WTC11 (cell line): Measurements from ENCODE around the gene DIO3.

Experiments used
- NFE2L1 ChIP-seq: sonication (generic); formaldehyde crosslinking; IDR thresholded peaks from 2 replicates; pipeline ENCODE4 v1.8.1; 2023; ENCODE audit warnings: missing genetic modification reagents
- NR2C2 ChIP-seq: sonication (generic); formaldehyde crosslinking; IDR thresholded peaks from 2 replicates; pipeline ENCODE4 v1.8.0; 2022; ENCODE audit warnings: mild to moderate bottlenecking, missing genetic modification reagents
- SP1 ChIP-seq: sonication (generic); formaldehyde crosslinking; conservative IDR thresholded peaks from 2 replicates; pipeline ENCODE4 v1.8.1; 2022; ENCODE audit warnings: missing genetic modification reagents
- TF ChIP-seq, protein P1 (sequence below): sonication (generic); formaldehyde crosslinking; IDR thresholded peaks from 2 replicates; pipeline ENCODE4 v1.8.1; 2022; ENCODE audit warnings: missing genetic modification reagents, borderline replicate concordance
- TF ChIP-seq, protein P2 (sequence below): fragments of 200-600 bp; IDR thresholded peaks from 2 replicates; pipeline ENCODE4 v1.8.0; 2022; ENCODE audit warnings: antibody characterized with exemption
- TF ChIP-seq, protein P3 (sequence below): sonication (generic); formaldehyde crosslinking; IDR thresholded peaks from 2 replicates; pipeline ENCODE4 v1.8.1; 2023; ENCODE audit warnings: mild to moderate bottlenecking, missing genetic modification reagents, moderate library complexity

DNA sequence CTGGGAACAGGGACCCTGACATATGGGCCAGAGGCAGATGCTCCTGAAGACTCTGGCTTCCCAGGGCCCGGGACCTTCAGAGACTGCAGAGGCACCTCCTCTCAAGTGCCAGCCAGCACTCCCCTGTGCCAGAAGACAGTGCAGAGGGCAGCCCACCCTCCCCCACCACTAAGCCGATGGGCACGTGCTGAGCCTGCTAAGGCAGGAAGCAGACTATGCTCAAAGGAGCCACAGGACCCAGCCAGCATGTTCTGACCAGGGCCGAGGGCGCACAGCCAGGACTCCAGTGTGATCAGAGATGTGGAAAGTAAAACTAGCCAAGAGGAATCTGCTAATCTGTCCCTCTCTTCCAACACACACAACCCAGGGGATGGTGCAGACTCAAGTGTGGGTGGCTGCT lies 29.8 kb downstream of the DIO3 start:
- TF ChIP-seq NFE2L1 (CRISPR knock-in tag), result no peak
- TF ChIP-seq, protein P1, sequence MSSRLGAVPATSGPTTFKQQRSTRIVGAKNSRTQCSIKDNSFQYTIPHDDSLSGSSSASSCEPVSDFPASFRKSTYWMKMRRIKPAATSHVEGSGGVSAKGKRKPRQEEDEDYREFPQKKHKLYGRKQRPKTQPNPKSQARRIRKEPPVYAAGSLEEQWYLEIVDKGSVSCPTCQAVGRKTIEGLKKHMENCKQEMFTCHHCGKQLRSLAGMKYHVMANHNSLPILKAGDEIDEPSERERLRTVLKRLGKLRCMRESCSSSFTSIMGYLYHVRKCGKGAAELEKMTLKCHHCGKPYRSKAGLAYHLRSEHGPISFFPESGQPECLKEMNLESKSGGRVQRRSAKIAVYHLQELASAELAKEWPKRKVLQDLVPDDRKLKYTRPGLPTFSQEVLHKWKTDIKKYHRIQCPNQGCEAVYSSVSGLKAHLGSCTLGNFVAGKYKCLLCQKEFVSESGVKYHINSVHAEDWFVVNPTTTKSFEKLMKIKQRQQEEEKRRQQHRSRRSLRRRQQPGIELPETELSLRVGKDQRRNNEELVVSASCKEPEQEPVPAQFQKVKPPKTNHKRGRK (CRISPR knock-in tag), result no peak
- TF ChIP-seq, protein P2, sequence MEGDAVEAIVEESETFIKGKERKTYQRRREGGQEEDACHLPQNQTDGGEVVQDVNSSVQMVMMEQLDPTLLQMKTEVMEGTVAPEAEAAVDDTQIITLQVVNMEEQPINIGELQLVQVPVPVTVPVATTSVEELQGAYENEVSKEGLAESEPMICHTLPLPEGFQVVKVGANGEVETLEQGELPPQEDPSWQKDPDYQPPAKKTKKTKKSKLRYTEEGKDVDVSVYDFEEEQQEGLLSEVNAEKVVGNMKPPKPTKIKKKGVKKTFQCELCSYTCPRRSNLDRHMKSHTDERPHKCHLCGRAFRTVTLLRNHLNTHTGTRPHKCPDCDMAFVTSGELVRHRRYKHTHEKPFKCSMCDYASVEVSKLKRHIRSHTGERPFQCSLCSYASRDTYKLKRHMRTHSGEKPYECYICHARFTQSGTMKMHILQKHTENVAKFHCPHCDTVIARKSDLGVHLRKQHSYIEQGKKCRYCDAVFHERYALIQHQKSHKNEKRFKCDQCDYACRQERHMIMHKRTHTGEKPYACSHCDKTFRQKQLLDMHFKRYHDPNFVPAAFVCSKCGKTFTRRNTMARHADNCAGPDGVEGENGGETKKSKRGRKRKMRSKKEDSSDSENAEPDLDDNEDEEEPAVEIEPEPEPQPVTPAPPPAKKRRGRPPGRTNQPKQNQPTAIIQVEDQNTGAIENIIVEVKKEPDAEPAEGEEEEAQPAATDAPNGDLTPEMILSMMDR, result no peak
- no peak for TF ChIP-seq NR2C2 (CRISPR knock-in tag)
- TF ChIP-seq, protein P3, sequence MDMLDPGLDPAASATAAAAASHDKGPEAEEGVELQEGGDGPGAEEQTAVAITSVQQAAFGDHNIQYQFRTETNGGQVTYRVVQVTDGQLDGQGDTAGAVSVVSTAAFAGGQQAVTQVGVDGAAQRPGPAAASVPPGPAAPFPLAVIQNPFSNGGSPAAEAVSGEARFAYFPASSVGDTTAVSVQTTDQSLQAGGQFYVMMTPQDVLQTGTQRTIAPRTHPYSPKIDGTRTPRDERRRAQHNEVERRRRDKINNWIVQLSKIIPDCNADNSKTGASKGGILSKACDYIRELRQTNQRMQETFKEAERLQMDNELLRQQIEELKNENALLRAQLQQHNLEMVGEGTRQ (CRISPR knock-in tag), result no peak
- TF ChIP-seq SP1 (CRISPR knock-in tag), result no peak
